GM18499 (cell line): ENCODE measurements around the gene SLX4IP.
"Not testable (repeated sequence)": the region's sequence is repeated elsewhere in the genome, so short reads cannot be mapped to it uniquely, and the experiment has no call there.

ENCODE experiments used
- ATAC-seq: cut with Tn5 transposase; IDR thresholded peaks from one replicate; pipeline ENCODE4 v1.9.1; 2021; ENCODE audit warnings: moderate number of reproducible peaks; ENCODE audit not compliant: insufficient read depth, unreplicated experiment

Gene SLX4IP

GRCh38 chr20:10590950-10591671, 156.0 kb downstream of the SLX4IP start:
- no peak for ATAC-seq

- ATAC-seq, result no peak
Observed at GRCh38 chr20:10591946-10592521, 156.9 kb downstream of the SLX4IP start.

GRCh38 chr20:10594296-10594868, 159.3 kb downstream of the SLX4IP start:
- no peak for ATAC-seq

GRCh38 chr20:10595266-10595665, 160.2 kb downstream of the SLX4IP start:
- no peak for ATAC-seq

GRCh38 chr20:10595985-10596384, 160.9 kb downstream of the SLX4IP start:
- no peak for ATAC-seq

DNA sequence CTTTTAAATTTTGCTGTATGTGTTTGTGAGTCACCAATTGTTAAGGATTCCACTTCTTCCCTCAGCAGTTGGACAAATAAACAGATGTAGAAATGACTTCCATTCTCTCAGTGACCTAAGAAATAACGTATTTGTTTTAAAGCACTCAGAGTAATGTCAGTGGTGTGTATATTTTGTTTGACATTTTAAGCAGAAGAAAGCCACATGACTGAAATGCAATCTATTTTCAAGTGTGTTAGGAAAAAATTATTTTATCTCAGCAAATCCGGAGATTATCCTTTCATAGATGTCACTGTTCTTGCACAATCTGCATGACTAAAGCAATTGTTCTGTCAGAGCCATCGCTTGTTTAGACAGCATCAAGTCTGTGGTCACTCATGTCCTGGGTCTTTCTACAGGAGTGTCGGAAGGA, 161.6 kb downstream of the SLX4IP start:
- ATAC-seq, result no peak

- ATAC-seq, result no peak
Observed at GRCh38 chr20:10597637-10598036, 162.5 kb downstream of the SLX4IP start.

DNA sequence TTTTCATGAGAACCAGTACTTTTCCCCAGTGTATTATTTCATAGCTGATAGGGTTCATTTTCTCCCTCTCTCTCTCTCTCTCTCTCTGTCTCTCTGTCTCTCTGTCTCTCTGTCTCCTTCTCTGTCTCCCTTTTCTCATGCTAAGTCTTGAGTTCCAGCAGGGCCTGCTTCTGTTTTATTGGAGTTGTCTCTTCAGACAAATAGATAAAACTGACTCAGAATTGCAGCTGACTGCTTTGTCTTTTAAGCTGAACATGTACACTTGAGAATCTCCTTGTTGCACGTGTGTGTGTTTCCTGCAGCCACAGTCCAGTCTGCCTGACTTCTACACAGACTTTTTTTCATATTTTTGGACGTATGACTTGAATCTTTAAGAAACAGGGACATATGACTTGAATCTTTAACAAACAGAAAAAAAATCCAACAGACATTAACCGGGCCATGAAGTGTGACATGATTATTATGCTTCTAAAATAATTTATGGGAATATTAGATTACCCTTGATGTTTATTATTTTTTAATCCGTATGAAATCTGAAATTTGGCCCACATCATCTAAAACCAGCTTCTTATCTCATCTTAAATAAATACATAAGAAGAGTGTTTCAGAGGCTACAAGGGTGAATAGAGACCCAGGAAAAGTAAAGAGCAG, 167.2 kb downstream of the SLX4IP start:
- ATAC-seq, result no peak

- ATAC-seq, result no peak
Observed at GRCh38 chr20:10603378-10603777, 168.3 kb downstream of the SLX4IP start.

GRCh38 chr20:10603971-10604864, 169.1 kb downstream of the SLX4IP start:
- ATAC-seq, result no peak

DNA sequence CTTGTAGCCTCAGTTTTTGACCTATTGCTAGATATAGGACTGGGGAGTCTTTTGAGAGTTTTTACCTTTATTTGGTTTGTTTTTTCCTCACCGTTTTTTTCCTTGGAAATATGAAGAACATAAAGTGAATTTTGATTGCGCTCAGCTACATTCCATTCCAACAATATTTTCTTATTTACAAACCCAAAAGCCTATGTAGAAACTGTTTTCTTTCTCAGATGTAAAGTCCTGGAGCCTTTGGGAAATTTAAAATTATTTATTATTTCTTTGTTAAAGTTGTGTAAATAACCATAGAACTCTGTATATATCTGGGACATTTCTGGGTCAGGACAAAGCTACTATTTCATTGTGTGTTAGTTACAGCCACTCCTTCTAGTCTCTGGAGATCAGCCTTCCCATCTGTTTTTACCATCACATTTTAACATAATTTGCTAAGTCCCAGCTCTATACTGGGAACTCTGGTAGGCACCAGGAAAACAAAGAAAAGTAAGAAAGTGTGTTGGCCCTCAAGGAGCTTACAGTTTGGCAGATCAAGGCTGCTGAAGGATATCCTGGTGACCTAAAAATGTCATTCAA, 169.8 kb downstream of the SLX4IP start:
- no peak for ATAC-seq

DNA sequence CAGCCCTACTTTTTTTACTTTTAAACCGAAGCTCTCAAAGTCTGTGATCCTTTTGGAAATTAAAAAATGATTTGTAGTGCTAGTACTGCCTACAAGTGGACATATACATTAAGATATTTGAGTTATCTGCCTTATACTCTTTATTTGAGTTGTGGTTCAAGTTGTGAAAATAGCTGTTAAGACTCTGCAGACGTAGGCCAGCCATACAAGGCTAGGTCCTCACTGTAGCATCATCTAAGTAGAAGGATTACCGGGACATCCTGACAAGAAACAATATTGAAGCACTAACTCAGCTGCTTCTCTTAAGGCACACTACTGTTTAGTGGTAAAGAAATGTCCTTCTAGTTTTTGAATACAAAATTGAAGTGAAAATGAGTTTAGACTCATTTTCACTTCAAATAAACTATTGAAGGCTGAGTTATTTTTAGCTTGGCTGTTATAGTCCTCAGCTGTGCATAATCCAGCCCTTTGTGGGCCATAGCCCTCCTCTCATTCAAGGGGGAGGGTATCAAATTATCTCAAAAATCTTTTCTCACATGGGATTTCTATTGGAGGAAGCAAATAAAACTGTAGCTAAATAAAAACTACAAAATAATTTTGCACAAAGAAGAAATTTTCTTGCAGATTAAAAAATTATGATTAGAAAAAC, 170.6 kb downstream of the SLX4IP start:
- ATAC-seq, result no peak

- no peak for ATAC-seq
Observed at GRCh38 chr20:10609276-10609675, 174.2 kb downstream of the SLX4IP start.

- ATAC-seq, result no peak
Observed at GRCh38 chr20:10609770-10610169, 174.7 kb downstream of the SLX4IP start.

DNA sequence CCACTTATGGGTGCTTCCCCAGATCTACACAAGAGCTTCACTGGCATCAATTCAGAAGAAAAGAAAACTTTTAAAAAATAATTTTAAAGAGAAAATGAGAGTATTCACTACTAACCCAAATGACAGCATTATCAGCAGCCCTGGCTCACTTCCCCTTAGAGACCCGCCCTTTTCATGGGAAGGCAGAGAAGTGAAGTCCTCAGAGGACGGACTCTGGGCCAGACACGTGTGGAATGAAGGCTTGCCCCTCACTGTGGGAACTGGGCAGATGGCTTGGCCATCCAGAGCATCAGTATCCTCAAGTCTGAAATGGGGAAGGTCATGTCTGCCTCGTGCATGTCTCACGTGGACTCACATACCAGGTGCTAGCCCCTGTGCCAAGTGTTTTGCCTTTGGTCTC, 175.1 kb downstream of the SLX4IP start:
- ATAC-seq, result no peak

- ATAC-seq, result no peak
Observed at GRCh38 chr20:10611357-10611756, 176.3 kb downstream of the SLX4IP start.

- not testable (repeated sequence) for ATAC-seq
Observed at GRCh38 chr20:10613426-10613825, 178.3 kb downstream of the SLX4IP start.

- ATAC-seq, result no peak
Observed at GRCh38 chr20:10613911-10614310, 178.8 kb downstream of the SLX4IP start.

- ATAC-seq, result no peak
Observed at GRCh38 chr20:10616212-10616611, 181.1 kb downstream of the SLX4IP start.
